HepG2 (cell line): ENCODE results near the gene ACE. TPM values are rescaled to one million over a fixed set of nuclear protein-coding genes. Genes with fewer than 3 reads are reported as not detected.

Source experiments
- AKAP8 ChIP-seq: sonication (generic); formaldehyde crosslinking; IDR thresholded peaks from 2 replicates; pipeline ENCODE4 v1.5.1; 2020; ENCODE audit warnings: mild to moderate bottlenecking, missing genetic modification reagents
- DNMT3B ChIP-seq: conservative IDR thresholded peaks from 2 replicates; pipeline ENCODE4 v1.6.1; 2016; ENCODE audit warnings: missing biosample characterization, control low read depth
- E2F1 ChIP-seq: sonication (generic); formaldehyde crosslinking; IDR thresholded peaks from 2 replicates; pipeline ENCODE4 v1.5.0; 2020; ENCODE audit warnings: missing genetic modification reagents
- ETV6 ChIP-seq: sonication (generic); formaldehyde crosslinking; conservative IDR thresholded peaks from 2 replicates; pipeline ENCODE4 v1.4.0; 2020; ENCODE audit warnings: missing genetic modification reagents
- GFI1 ChIP-seq: sonication (generic); formaldehyde crosslinking; IDR thresholded peaks from 2 replicates; pipeline ENCODE4 v1.5.0; 2020; ENCODE audit warnings: missing genetic modification reagents, mild to moderate bottlenecking, borderline replicate concordance
- HCFC1 ChIP-seq: fragments of 150-350 bp; IDR thresholded peaks from 2 replicates; pipeline ENCODE4 v1.6.1; 2014; ENCODE audit warnings: low read depth, low read length
- HIVEP1 ChIP-seq: sonication (generic); formaldehyde crosslinking; IDR thresholded peaks from 2 replicates; pipeline ENCODE4 v1.4.0; 2020; ENCODE audit warnings: mild to moderate bottlenecking, missing genetic modification reagents
- KDM5B ChIP-seq: sonication (generic); formaldehyde crosslinking; IDR thresholded peaks from 2 replicates; pipeline ENCODE4 v1.4.0; 2020; ENCODE audit warnings: missing genetic modification reagents, mild to moderate bottlenecking, borderline replicate concordance
- MAX ChIP-seq: IDR thresholded peaks from 2 replicates; pipeline ENCODE4 v1.6.1; 2012; ENCODE audit warnings: inconsistent platforms
- MEF2D ChIP-seq: sonication (generic); formaldehyde crosslinking; IDR thresholded peaks from 2 replicates; pipeline ENCODE4 v1.5.1; 2020; ENCODE audit warnings: mild to moderate bottlenecking, missing genetic modification reagents
- MYPOP ChIP-seq: sonication (generic); formaldehyde crosslinking; IDR thresholded peaks from 2 replicates; pipeline ENCODE4 v1.8.1; 2023; ENCODE audit warnings: mild to moderate bottlenecking, moderate library complexity, missing genetic modification reagents
- SALL1 ChIP-seq: sonication (generic); formaldehyde crosslinking; IDR thresholded peaks from 2 replicates; pipeline ENCODE4 v1.8.0; 2022; ENCODE audit warnings: mild to moderate bottlenecking, missing genetic modification reagents
- SMARCC2 ChIP-seq: fragments of 450-650 bp; IDR thresholded peaks from 2 replicates; pipeline ENCODE4 v1.6.1; 2017; ENCODE audit warnings: antibody characterized with exemption, mild to moderate bottlenecking
- SNAPC4 ChIP-seq: sonication (generic); formaldehyde crosslinking; IDR thresholded peaks from 2 replicates; pipeline ENCODE4 v1.4.0; 2020; ENCODE audit warnings: mild to moderate bottlenecking, missing genetic modification reagents
- SP4 ChIP-seq: sonication (generic); formaldehyde crosslinking; IDR thresholded peaks from 2 replicates; pipeline ENCODE4 v1.8.1; 2023; ENCODE audit warnings: mild to moderate bottlenecking, missing genetic modification reagents
- SPEN ChIP-seq: sonication (generic); formaldehyde crosslinking; IDR thresholded peaks from 2 replicates; pipeline ENCODE4 v1.5.1; 2020; ENCODE audit warnings: low read depth, mild to moderate bottlenecking, missing genetic modification reagents
- ZNF580 ChIP-seq: IDR thresholded peaks from 2 replicates; pipeline ENCODE4 v1.6.1; 2016; ENCODE audit warnings: low read depth, borderline replicate concordance
- ZNF770 ChIP-seq: sonication (generic); formaldehyde crosslinking; IDR thresholded peaks from 2 replicates; pipeline ENCODE4 v1.5.0; 2020; ENCODE audit warnings: mild to moderate bottlenecking, missing genetic modification reagents
- polyA plus RNA-seq, 8 experiments: library from polyadenylated mRNA; depleted of rRNA in 3 of 8; stranded (reverse) in 7 of 8; unstranded in 1 of 8; fragments of >200 nt; fragmentation: Illumina TruSeq in 4 of 8; extraction: Trizol in 4 of 8; gene quantifications; 2 replicates each; pipeline versions ENCODE4 v1.2.1 to v1.2.3, GENCODE V29; 2011 to 2016; ENCODE audit warnings: low read depth in 4 of 8, missing spikeins in 1 of 8, mixed read lengths in 1 of 8; ENCODE audit not compliant: insufficient read depth in 1 of 8
- total RNA-seq, 5 experiments: library from RNA; depleted of rRNA; stranded (reverse); fragments of >200 nt; fragmentation: Illumina TruSeq; extraction: Trizol; gene quantifications; 2 replicates each; pipeline ENCODE4 v1.2.3, GENCODE V29; 2016; ENCODE audit warnings: low read depth in 1 of 5

The ACE gene
- total and polyA plus RNA-seq, 2 of the 13 experiments (the other 11 are each of a cell fraction or from before 2014, with no cell fraction given), result 0.08 to 0.13 TPM

- TF ChIP-seq ETV6 (CRISPR knock-in tag) (no peak), SALL1 (peak; percentile 4; the same call in 1 of the 2 replicates), ZNF770 (CRISPR knock-in tag) (no peak), MYPOP (CRISPR knock-in tag) (peak; percentile 8; the same call in 1 of the 2 replicates), AKAP8 (CRISPR knock-in tag) (no peak), MEF2D (CRISPR knock-in tag) (no peak), SPEN (CRISPR knock-in tag) (peak; percentile 21; the same call in 1 of the 2 replicates), E2F1 (CRISPR knock-in tag) (no peak), ZNF580 (CRISPR knock-in tag) (no peak), HCFC1 (no peak), HIVEP1 (CRISPR knock-in tag) (no peak), KDM5B (CRISPR knock-in tag) (0 out of 2 replicates have a peak, but pooled peaks have one; percentile 10), SMARCC2 (no peak), GFI1 (no peak), MAX (0 out of 2 replicates have a peak, but pooled peaks have one; percentile 1), SNAPC4 (CRISPR knock-in tag) (no peak), SP4 (CRISPR knock-in tag) (0 out of 2 replicates have a peak, but pooled peaks have one; percentile 5), DNMT3B (CRISPR knock-in tag) (no peak)
These were observed 899 bp downstream of the ACE start (continued) for GRCh38 chr17:63477480-63478440.
